ENCODE data around the gene ACOT11.

DNA sequence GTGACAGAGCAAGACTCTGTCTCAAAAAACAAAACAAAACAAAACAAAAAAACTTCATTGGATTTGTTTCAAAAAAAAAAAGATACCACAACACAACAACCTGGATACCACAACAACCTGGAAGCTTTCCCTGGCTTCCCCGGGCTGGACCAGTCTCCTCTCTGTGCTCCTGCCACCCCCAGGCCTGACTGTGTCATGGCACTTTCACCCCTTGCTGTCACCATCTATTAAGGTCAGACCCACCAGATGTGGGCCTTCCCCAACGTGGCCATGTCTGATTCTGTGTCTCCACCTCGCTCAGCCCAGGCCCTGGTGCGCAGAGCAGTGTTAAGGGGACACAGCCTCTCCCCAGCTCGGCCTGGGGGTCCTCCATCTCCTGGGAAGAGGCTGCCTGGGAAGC lies 28.3 kb upstream of the ACOT11 start:
- TF ChIP-seq TAF1 (IDR thresholded peaks at IDR 0.05; ENCODE audit: low read depth), result no peak
- no peak for TF ChIP-seq YY1 (IDR thresholded peaks at IDR 0.05; ENCODE audit: low read depth)
- TF ChIP-seq, protein P1, sequence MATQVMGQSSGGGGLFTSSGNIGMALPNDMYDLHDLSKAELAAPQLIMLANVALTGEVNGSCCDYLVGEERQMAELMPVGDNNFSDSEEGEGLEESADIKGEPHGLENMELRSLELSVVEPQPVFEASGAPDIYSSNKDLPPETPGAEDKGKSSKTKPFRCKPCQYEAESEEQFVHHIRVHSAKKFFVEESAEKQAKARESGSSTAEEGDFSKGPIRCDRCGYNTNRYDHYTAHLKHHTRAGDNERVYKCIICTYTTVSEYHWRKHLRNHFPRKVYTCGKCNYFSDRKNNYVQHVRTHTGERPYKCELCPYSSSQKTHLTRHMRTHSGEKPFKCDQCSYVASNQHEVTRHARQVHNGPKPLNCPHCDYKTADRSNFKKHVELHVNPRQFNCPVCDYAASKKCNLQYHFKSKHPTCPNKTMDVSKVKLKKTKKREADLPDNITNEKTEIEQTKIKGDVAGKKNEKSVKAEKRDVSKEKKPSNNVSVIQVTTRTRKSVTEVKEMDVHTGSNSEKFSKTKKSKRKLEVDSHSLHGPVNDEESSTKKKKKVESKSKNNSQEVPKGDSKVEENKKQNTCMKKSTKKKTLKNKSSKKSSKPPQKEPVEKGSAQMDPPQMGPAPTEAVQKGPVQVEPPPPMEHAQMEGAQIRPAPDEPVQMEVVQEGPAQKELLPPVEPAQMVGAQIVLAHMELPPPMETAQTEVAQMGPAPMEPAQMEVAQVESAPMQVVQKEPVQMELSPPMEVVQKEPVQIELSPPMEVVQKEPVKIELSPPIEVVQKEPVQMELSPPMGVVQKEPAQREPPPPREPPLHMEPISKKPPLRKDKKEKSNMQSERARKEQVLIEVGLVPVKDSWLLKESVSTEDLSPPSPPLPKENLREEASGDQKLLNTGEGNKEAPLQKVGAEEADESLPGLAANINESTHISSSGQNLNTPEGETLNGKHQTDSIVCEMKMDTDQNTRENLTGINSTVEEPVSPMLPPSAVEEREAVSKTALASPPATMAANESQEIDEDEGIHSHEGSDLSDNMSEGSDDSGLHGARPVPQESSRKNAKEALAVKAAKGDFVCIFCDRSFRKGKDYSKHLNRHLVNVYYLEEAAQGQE (IDR thresholded peaks at IDR 0.05; ENCODE audit: low read depth), result no peak
- no peak for TF ChIP-seq MAX (IDR thresholded peaks at IDR 0.05)
- TF ChIP-seq TCF12 (IDR thresholded peaks at IDR 0.05; ENCODE audit: low read depth), result no peak
- peak; percentile 37; the same call in 1 of the 2 replicates for TF ChIP-seq RAD21 (IDR thresholded peaks at IDR 0.05; ENCODE audit: low read depth)
- TF ChIP-seq EGR1 (IDR thresholded peaks at IDR 0.05), result no peak
- TF ChIP-seq CEBPB (IDR thresholded peaks at IDR 0.05), result no peak
- no peak for TF ChIP-seq EP300 (IDR thresholded peaks at IDR 0.05; ENCODE audit: borderline replicate concordance)
- TF ChIP-seq, protein P2, sequence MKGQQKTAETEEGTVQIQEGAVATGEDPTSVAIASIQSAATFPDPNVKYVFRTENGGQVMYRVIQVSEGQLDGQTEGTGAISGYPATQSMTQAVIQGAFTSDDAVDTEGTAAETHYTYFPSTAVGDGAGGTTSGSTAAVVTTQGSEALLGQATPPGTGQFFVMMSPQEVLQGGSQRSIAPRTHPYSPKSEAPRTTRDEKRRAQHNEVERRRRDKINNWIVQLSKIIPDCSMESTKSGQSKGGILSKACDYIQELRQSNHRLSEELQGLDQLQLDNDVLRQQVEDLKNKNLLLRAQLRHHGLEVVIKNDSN (IDR thresholded peaks at IDR 0.05), result no peak
- no peak for TF ChIP-seq ZBTB7A (IDR thresholded peaks at IDR 0.05; ENCODE audit: low read depth)
- TF ChIP-seq NFIC (IDR thresholded peaks at IDR 0.05), result no peak
- TF ChIP-seq FOXM1 (IDR thresholded peaks at IDR 0.05; ENCODE audit: borderline replicate concordance, low read depth), result no peak
